IMR-90 (cell line): ENCODE results near the gene P2RX3. TPM values are rescaled to one million over a fixed set of nuclear protein-coding genes. Genes with fewer than 3 reads are reported as not detected.
A peak's percentile ranks its signal among the peaks of the same experiment; 100 is the strongest.

Source experiments
- ATAC-seq: fragments of 200-7000 bp; cut with Tn5 transposase; 2 replicates; pipeline ENCODE4 v1.9.1; 2020; ENCODE audit warnings: low read depth, mild to moderate bottlenecking, moderate library complexity
- BruUV-seq: library from RNA; stranded (reverse); fragments of 400-500 nt; replicated peaks from 2 replicates; lab custom pipeline; 2021; lab: Mats Ljungman, UMichigan
- CTCF ChIA-PET: fragments of 300-600 bp; formaldehyde crosslinking; extraction: SDS; loops from one replicate; lab custom pipeline; 2021; ENCODE audit warnings: antibody characterized with exemption; lab: Yijun Ruan, JAX
- POLR2A ChIA-PET: fragments of 300-600 bp; sonication (Branson Sonifier 250); formaldehyde crosslinking; loops from one replicate; lab custom pipeline; 2022; ENCODE audit warnings: antibody characterized with exemption; ENCODE audit not compliant: unreplicated experiment; lab: Charles Lee
- DNase-seq: peaks from one replicate; pipeline ENCODE4 v3.0.0; 2013
- H2AFZ ChIP-seq: replicated peaks from 2 replicates; pipeline ENCODE3; 2013; ENCODE audit warnings: low read length, mild to moderate bottlenecking; ENCODE audit not compliant: poor library complexity
- H2AK5ac ChIP-seq: 2 replicates; pipeline ENCODE4 v1.6.1; 2013; ENCODE audit warnings: low read depth, low read length, inconsistent platforms
- H2AK9ac ChIP-seq: replicated peaks from 2 replicates; pipeline ENCODE3; 2013; ENCODE audit warnings: mild to moderate bottlenecking, low read depth, low read length, moderate library complexity; ENCODE audit not compliant: poor library complexity
- H2BK120ac ChIP-seq: 2 replicates; pipeline ENCODE4 v1.6.1; 2013; ENCODE audit warnings: low read depth, low read length, inconsistent platforms
- H2BK15ac ChIP-seq: 3 replicates; pipeline ENCODE4 v1.6.1; 2013; ENCODE audit warnings: low read depth, low read length, inconsistent platforms
- H2BK20ac ChIP-seq: 2 replicates; pipeline ENCODE4 v1.6.1; 2013; ENCODE audit warnings: low read depth, mild to moderate bottlenecking, inconsistent platforms, low read length, moderate library complexity
- H2BK5ac ChIP-seq: 2 replicates; pipeline ENCODE4 v1.6.1; 2013; ENCODE audit warnings: mild to moderate bottlenecking, low read depth, low read length, inconsistent platforms; ENCODE audit not compliant: poor library complexity, severe bottlenecking
- H3K14ac ChIP-seq: replicated peaks from 2 replicates; pipeline ENCODE4 v1.6.1; 2013; ENCODE audit warnings: low read depth, low read length, inconsistent platforms
- H3K18ac ChIP-seq: 2 replicates; pipeline ENCODE4 v1.6.1; 2013; ENCODE audit warnings: low read depth, low read length, control low read depth
- H3K23ac ChIP-seq: 2 replicates; pipeline ENCODE4 v1.6.1; 2013; ENCODE audit warnings: low read depth, low read length, inconsistent platforms
- H3K27ac ChIP-seq: 2 replicates; pipeline ENCODE4 v1.5.1; 2013; ENCODE audit warnings: mild to moderate bottlenecking, control low read depth, low read length; ENCODE audit not compliant: insufficient read depth
- H3K27me3 ChIP-seq: 2 replicates; pipeline ENCODE4 v1.6.1; 2013; ENCODE audit warnings: low read length; ENCODE audit not compliant: control insufficient read depth, insufficient read depth
- H3K36me3 ChIP-seq: 2 replicates; pipeline ENCODE4 v1.6.1; 2013; ENCODE audit warnings: low read length, mixed read lengths; ENCODE audit not compliant: control insufficient read depth, insufficient read depth
- H3K4ac ChIP-seq: 2 replicates; pipeline ENCODE4 v1.6.1; 2013; ENCODE audit warnings: low read depth, low read length, inconsistent platforms
- H3K4me1 ChIP-seq: 2 replicates; pipeline ENCODE4 v1.6.1; 2013; ENCODE audit warnings: low read length, mixed read lengths; ENCODE audit not compliant: control insufficient read depth, insufficient read depth
- H3K4me2 ChIP-seq: 2 replicates; pipeline ENCODE4 v1.6.1; 2013; ENCODE audit warnings: low read depth, mild to moderate bottlenecking, control low read depth, low read length, moderate library complexity
- H3K4me3 ChIP-seq: 2 replicates; pipeline ENCODE4 v1.5.1; 2013; ENCODE audit warnings: low read depth, mild to moderate bottlenecking, control low read depth, low read length, moderate library complexity; ENCODE audit not compliant: insufficient read depth
- H3K56ac ChIP-seq: 2 replicates; pipeline ENCODE4 v1.6.1; 2013; ENCODE audit warnings: low read length, inconsistent platforms; ENCODE audit not compliant: insufficient read depth; ENCODE audit errors: extremely low read depth
- H3K79me1 ChIP-seq, 2 experiments: 2 replicates each; pipeline ENCODE4 v1.6.1; 2013; ENCODE audit warnings: low read length in 2 of 2, inconsistent platforms in 1 of 2, low read depth in 1 of 2
- H3K9ac ChIP-seq: 2 replicates; pipeline ENCODE4 v1.6.1; 2013; ENCODE audit warnings: low read depth, low read length, control low read depth
- H3K9me1 ChIP-seq: 2 replicates; pipeline ENCODE4 v1.6.1; 2013; ENCODE audit warnings: low read length, inconsistent platforms; ENCODE audit not compliant: insufficient read depth
- H3K9me3 ChIP-seq: 2 replicates; pipeline ENCODE4 v1.6.1; 2013; ENCODE audit warnings: low read length; ENCODE audit not compliant: control insufficient read depth, insufficient read depth
- H4K20me1 ChIP-seq: 2 replicates; pipeline ENCODE4 v1.6.1; 2013; ENCODE audit warnings: low read length, inconsistent platforms; ENCODE audit not compliant: insufficient read depth
- H4K5ac ChIP-seq: 2 replicates; pipeline ENCODE4 v1.6.1; 2013; ENCODE audit warnings: mild to moderate bottlenecking, low read depth, low read length, control low read depth
- H4K8ac ChIP-seq, 2 experiments: 2 replicates each; pipeline ENCODE4 v1.6.1; 2013; ENCODE audit warnings: low read depth in 2 of 2, low read length in 2 of 2, control low read depth in 1 of 2, inconsistent platforms in 1 of 2
- H4K91ac ChIP-seq: 2 replicates; pipeline ENCODE4 v1.6.1; 2013; ENCODE audit warnings: low read depth, low read length, inconsistent platforms; ENCODE audit not compliant: insufficient read depth
- BHLHE40 ChIP-seq: fragments of 150-350 bp; IDR thresholded peaks from 2 replicates; pipeline ENCODE4 v1.6.1; 2016; ENCODE audit warnings: mild to moderate bottlenecking, low read depth, low read length
- MAZ ChIP-seq: IDR thresholded peaks from 2 replicates; pipeline ENCODE4 v1.6.1; 2012; ENCODE audit warnings: low read depth, mild to moderate bottlenecking, low read length, improper control_type of control experiment, moderate library complexity, borderline replicate concordance
- whole genome bisulfite sequencing, 2 experiments: methylation state at CpG; one replicate each; pipeline versions ENCODE4 v1.1.5 to v1.1.7; 2013; ENCODE audit warnings: missing lambda C conversion rate in 2 of 2; ENCODE audit not compliant: insufficient read length in 1 of 2; ENCODE audit errors: extremely low coverage in 2 of 2; 5-methylcytosine and 5-hydroxymethylcytosine counted together
- dilution Hi-C: fragments of 300-500 bp; cut with HindIII; formaldehyde crosslinking; loops from one replicate; pipeline ENCODE4 v1.14.3; 2018; ENCODE audit warnings: low sequenced_read_pairs; ENCODE audit not compliant: unreplicated experiment
- in situ Hi-C: fragments of 300-500 bp; cut with MboI; formaldehyde crosslinking; loops from 3 replicates; pipeline ENCODE4 v1.14.3; 2019; ENCODE audit warnings: low sequenced_read_pairs, inconsistent platforms, mixed read lengths
- intact Hi-C: fragments of 100-400 bp; cut with micrococcal nuclease; formaldehyde crosslinking; loops from 2 replicates; pipeline ENCODE4 v1.10.0; 2022
- polyA plus RNA-seq, 3 experiments: library from polyadenylated mRNA; depleted of rRNA; stranded (reverse); fragments of >200 nt; gene quantifications; 2 replicates each; pipeline ENCODE4 v1.2.3, GENCODE V29; 2012; ENCODE audit warnings: low replicate concordance in 1 of 3
- total RNA-seq: library from RNA; depleted of rRNA; stranded (reverse); fragments of >200 nt; gene quantifications from 2 replicates; pipeline ENCODE4 v1.2.3, GENCODE V29; 2012

Gene P2RX3
- total and polyA plus RNA-seq, 2 of the 4 experiments (the other 2 are of a cell fraction): not detected

DNA sequence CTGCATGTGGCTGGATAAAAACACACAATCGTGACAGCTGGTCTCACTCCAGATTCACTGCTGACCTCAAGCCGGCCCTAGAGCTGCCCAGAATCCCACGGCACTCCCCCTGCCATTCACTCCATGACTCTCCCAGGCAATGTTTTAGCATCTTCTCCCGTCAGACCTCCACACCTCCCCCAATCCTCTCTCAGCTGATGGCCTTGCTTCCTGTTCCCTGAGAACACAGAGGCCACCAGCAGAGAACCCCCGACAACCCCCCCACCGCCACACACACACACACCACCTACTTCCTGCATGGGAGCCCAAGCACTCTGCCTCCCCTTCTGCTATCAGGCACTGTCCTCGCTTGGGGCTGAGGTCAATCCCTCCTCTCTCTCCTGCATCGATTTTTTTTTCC, 22.7 kb upstream of the P2RX3 start:
- peak; percentile 61 for DNase-seq
- in situ Hi-C loops: no loop called here
- dilution Hi-C loops: no loop called here

More for the DNA sequence above, 22.7 kb upstream of the P2RX3 start:
- Histone ChIP-seq H3K9me3 (no peaks in the 10 kb centered on the region), H3K4me3 (no peak overlapping the region), H3K23ac (no peak overlapping the region), H3K36me3 (peaks cover 74% of the 10 kb centered on the region), H3K18ac (no peak overlapping the region), H3K79me1 (peaks cover 26 to 77% of the 10 kb centered on the region in 2 experiments), H4K8ac (no peak overlapping the region; a peak in 1 of 4 replicates), H4K5ac (no peak overlapping the region), H2AFZ (no peak overlapping the region), H4K20me1 (peaks cover 68% of the 10 kb centered on the region), H2AK9ac (no peak overlapping the region), H3K9me1 (peaks cover 43% of the 10 kb centered on the region), H3K4me1 (peaks cover 36% of the 10 kb centered on the region), H3K9ac (no peak overlapping the region), H3K4me2 (0 out of 2 replicates have a peak overlapping the region, but pooled peaks have one; percentile 4), H3K56ac (no peak overlapping the region), H4K91ac (no peak overlapping the region; the same call in 1 of the 2 replicates), H3K14ac (no peak overlapping the region), H2BK120ac (no peak overlapping the region), H3K4ac (no peak overlapping the region), H2BK20ac (no peak overlapping the region), H3K27me3 (no peaks in the 10 kb centered on the region), H2AK5ac (no peak overlapping the region), H2BK5ac (peak overlapping the region; percentile 50), H2BK15ac (no peak overlapping the region), H3K27ac (no peak overlapping the region)
- intact Hi-C loops: no loop called here
- no TSS peak for BruUV-seq
- ChIA-PET CTCF (no interaction called here), POLR2A (no interaction called here)
- TF ChIP-seq BHLHE40: no peak
- peak; percentile 14; the same call in 1 of the 2 replicates for TF ChIP-seq MAZ
- ATAC-seq: no peak
- 16% methylated on average over 6 of the region's 8 CpGs; no CpG with 5 or more reads in 1 of the 2 experiments for WGBS, 2 experiments
